ENCODE results near the gene TTLL11.

The TTLL11 gene

DNA sequence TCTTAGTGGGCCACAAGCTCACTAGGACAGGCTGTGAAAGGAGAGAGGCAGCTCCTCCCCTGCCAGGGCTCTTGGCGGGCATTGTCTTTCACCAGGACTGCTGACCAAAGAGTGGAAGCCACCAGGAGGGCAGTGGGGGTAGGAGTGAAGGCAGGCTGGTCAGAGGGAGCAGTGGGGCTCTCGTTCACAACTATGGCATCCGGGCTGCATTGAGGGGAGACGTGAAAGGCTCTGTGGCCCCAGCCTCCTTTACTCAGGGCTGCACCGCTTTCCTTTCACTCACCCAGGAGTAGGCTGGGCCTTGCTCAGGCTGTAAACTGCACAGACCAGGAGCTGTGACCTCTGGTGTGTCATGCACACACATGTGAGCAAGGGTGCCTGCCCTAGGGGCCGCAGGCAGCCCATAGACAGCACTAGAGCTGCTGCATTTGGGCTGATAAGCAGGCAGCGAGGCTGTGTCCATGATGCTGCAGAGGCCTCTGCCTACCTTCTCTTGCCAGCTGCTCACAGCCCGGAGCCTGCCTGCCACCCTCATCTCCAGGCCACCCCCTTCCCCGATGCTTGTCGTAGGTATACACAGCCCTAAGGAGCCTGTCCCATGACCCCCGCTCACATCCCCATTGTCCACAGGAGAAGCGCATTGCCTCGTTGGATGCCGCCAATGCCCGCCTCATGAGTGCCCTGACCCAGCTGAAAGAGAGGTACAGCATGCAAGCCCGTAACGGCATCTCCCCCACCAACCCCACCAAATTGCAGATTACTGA lies 311.2 kb downstream of the TTLL11 start:
- H3K27me3 ChIP-seq (replicated peaks; ENCODE audit: control insufficient read depth, insufficient read depth, low read length), result no peaks in the 10 kb centered on the region
- H3K4me1 ChIP-seq (ENCODE audit: control insufficient read depth, insufficient read depth, low read length), result no peaks in the 10 kb centered on the region
- no peak overlapping the region for H3K4me3 ChIP-seq (ENCODE audit: low read length)
- DNase-seq (ENCODE audit: low read depth), result no peak
- peaks cover 10% of the 10 kb centered on the region for H3K9me3 ChIP-seq (ENCODE audit: control insufficient read depth, low read length)
- peaks cover 29% of the 10 kb centered on the region for H3K36me3 ChIP-seq (ENCODE audit: control insufficient read depth, insufficient read depth, low read length, severe bottlenecking)
- no peak overlapping the region for H3K9ac ChIP-seq (ENCODE audit: low read length)

DNA sequence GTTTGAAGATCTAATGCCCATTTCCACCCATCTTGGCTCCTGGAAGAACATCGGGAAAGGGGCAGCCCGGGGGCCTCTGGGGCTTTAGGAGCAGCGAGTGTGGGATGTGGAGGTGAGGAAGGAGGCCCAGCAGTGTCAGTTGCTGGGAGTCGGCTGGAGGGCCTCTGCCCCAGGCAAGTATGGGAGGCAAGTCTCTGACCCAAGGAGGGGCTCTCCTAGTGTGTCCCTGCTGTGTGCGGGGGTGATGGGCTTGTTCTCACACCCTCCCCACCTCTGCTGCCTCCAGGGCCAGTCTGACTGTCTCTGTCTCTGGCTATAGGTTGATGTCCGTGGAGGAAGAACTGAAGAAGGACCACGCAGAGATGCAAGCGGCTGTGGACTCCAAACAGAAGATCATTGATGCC lies 312.0 kb downstream of the TTLL11 start:
- Histone ChIP-seq H3K4me1 (ENCODE audit: control insufficient read depth, insufficient read depth, low read length) (no peaks in the 10 kb centered on the region), H3K4me3 (ENCODE audit: low read length) (no peak overlapping the region), H3K27me3 (replicated peaks; ENCODE audit: control insufficient read depth, insufficient read depth, low read length) (no peaks in the 10 kb centered on the region), H3K36me3 (ENCODE audit: control insufficient read depth, insufficient read depth, low read length, severe bottlenecking) (peaks cover 33% of the 10 kb centered on the region), H3K9ac (ENCODE audit: low read length) (no peak overlapping the region), H3K9me3 (ENCODE audit: control insufficient read depth, low read length) (peaks cover 10% of the 10 kb centered on the region)
- no peak for DNase-seq (ENCODE audit: low read depth)

GRCh38 chr9:121780177-121781040 lies 312.7 kb downstream of the TTLL11 start:
- H3K4me3 ChIP-seq (ENCODE audit: low read length), result no peak overlapping the region
- H3K36me3 ChIP-seq (ENCODE audit: control insufficient read depth, insufficient read depth, low read length, severe bottlenecking), result peaks cover 33% of the 10 kb centered on the region
- H3K27me3 ChIP-seq (replicated peaks; ENCODE audit: control insufficient read depth, insufficient read depth, low read length), result no peaks in the 10 kb centered on the region
- peaks cover 10% of the 10 kb centered on the region for H3K9me3 ChIP-seq (ENCODE audit: control insufficient read depth, low read length)
- H3K4me1 ChIP-seq (ENCODE audit: control insufficient read depth, insufficient read depth, low read length), result no peaks in the 10 kb centered on the region
- no peak for DNase-seq (ENCODE audit: low read depth)
- H3K9ac ChIP-seq (ENCODE audit: low read length), result no peak overlapping the region

GRCh38 chr9:121779381-121780117 lies 313.6 kb downstream of the TTLL11 start:
- no peaks in the 10 kb centered on the region for H3K27me3 ChIP-seq (replicated peaks; ENCODE audit: control insufficient read depth, insufficient read depth, low read length)
- no peaks in the 10 kb centered on the region for H3K4me1 ChIP-seq (ENCODE audit: control insufficient read depth, insufficient read depth, low read length)
- peaks cover 10% of the 10 kb centered on the region for H3K9me3 ChIP-seq (ENCODE audit: control insufficient read depth, low read length)
- peaks cover 33% of the 10 kb centered on the region for H3K36me3 ChIP-seq (ENCODE audit: control insufficient read depth, insufficient read depth, low read length, severe bottlenecking)
- no peak for DNase-seq (ENCODE audit: low read depth)
- H3K9ac ChIP-seq (ENCODE audit: low read length), result no peak overlapping the region
- H3K4me3 ChIP-seq (ENCODE audit: low read length), result no peak overlapping the region

GRCh38 chr9:121778252-121779225 lies 314.6 kb downstream of the TTLL11 start:
- H3K9ac ChIP-seq (ENCODE audit: low read length), result no peak overlapping the region
- peaks cover 33% of the 10 kb centered on the region for H3K36me3 ChIP-seq (ENCODE audit: control insufficient read depth, insufficient read depth, low read length, severe bottlenecking)
- no peak overlapping the region for H3K4me3 ChIP-seq (ENCODE audit: low read length)
- H3K27me3 ChIP-seq (replicated peaks; ENCODE audit: control insufficient read depth, insufficient read depth, low read length), result no peaks in the 10 kb centered on the region
- H3K4me1 ChIP-seq (ENCODE audit: control insufficient read depth, insufficient read depth, low read length), result no peaks in the 10 kb centered on the region
- H3K9me3 ChIP-seq (ENCODE audit: control insufficient read depth, low read length), result peaks cover 10% of the 10 kb centered on the region
- no peak for DNase-seq (ENCODE audit: low read depth)

DNA sequence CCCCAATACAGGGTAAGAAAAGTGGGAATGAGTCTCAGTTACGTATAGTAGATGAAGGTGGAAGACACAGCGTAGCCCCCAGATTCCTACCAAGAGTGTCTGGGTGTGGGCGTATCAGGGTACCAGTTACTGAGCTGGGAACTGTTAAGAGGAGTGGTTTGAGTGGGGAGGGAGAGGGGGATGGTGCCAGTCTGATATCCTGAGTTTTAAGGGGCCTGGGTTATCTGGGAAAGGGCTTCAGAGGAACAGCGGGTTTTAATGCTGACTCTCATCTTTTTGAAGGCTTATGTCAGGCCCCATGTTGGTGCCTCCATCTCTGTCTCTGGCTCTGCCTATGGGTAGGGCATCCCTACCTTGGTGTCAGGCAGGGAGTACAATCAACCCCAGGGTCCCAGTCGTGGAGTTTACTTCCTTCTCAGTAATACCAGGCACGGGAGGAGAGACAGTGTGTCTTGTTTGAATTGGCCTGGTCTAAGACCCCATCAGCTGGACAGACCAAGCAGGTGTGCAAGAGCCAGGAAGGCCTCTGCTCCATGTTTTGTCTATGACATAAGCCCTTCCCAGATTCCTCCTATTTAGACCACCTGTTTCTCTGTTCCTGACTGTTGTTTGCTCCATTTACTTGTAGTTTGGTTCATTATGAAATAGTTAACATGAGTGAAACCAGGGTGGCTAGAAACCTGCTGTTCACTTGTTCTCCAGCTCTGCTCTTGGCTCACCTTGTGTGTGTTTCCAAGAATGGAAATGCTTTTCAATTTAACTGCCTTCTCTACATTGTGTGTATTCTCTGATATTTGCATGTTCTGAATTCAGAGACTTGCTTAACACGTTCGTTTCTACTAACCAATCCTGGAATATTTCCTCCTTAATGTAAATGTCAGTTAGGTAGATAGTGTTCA lies 316.1 kb downstream of the TTLL11 start:
- DNase-seq (ENCODE audit: low read depth), result no peak
- Histone ChIP-seq H3K9me3 (ENCODE audit: control insufficient read depth, low read length) (peaks cover 10% of the 10 kb centered on the region), H3K36me3 (ENCODE audit: control insufficient read depth, insufficient read depth, low read length, severe bottlenecking) (peaks cover 27% of the 10 kb centered on the region), H3K4me1 (ENCODE audit: control insufficient read depth, insufficient read depth, low read length) (no peaks in the 10 kb centered on the region), H3K4me3 (ENCODE audit: low read length) (no peak overlapping the region), H3K27me3 (replicated peaks; ENCODE audit: control insufficient read depth, insufficient read depth, low read length) (no peaks in the 10 kb centered on the region), H3K9ac (ENCODE audit: low read length) (no peak overlapping the region)

- H3K27me3 ChIP-seq (replicated peaks; ENCODE audit: control insufficient read depth, insufficient read depth, low read length), result no peaks in the 10 kb centered on the region
- H3K9me3 ChIP-seq (ENCODE audit: control insufficient read depth, low read length), result peaks cover 10% of the 10 kb centered on the region
- no peak overlapping the region for H3K9ac ChIP-seq (ENCODE audit: low read length)
These were observed 316.9 kb downstream of the TTLL11 start for GRCh38 chr9:121776001-121776738.

DNA sequence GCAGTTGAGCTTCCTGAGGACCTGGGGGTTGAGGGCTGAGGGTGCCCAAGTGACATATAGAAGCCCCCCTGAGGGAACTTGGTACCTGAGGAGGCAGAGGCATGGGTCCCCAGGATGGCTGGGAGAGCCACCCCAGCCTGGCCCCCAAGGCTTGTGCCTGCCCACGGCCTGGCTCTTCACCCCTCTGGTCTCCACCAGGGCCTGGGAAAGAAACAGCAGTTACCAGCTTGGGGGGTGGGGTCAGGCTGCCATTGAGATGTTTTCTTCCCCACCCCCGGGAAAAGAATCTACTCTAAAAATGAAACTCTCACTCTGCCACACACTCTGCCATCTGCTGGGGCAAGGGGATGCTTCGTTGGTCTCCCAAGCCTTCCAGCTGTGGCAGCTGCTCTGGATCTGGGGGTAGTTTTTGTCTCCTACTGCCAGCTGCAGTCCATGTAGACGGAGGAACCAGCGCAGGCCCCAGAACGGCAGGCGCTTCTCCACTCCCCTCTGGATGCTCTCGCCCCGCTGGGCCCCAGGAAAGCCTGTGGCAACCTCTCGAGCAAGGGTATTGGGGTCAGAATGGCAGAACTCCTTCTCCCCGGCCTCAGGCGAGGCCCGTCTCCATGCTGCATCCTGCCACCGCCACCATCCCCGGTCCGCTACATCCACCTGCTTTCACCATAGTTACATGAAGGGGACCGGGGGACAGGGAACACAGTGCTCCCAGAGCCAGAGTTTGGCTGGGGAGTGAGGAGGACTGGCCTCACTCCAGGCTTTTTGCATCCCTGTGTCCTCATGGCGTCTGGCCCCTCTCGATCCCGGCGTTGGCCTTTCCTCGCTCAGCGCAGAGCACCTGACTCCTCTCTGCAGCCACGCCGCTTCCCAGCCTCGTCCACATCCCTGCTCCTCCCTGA lies 318.1 kb downstream of the TTLL11 start:
- H3K4me3 ChIP-seq (ENCODE audit: low read length), result no peak overlapping the region
- H3K4me1 ChIP-seq (ENCODE audit: control insufficient read depth, insufficient read depth, low read length), result peaks cover 12% of the 10 kb centered on the region
- DNase-seq (ENCODE audit: low read depth), result no peak
- H3K27me3 ChIP-seq (replicated peaks; ENCODE audit: control insufficient read depth, insufficient read depth, low read length), result no peaks in the 10 kb centered on the region
- H3K36me3 ChIP-seq (ENCODE audit: control insufficient read depth, insufficient read depth, low read length, severe bottlenecking), result peaks cover 25% of the 10 kb centered on the region
- H3K9me3 ChIP-seq (ENCODE audit: control insufficient read depth, low read length), result peaks cover 10% of the 10 kb centered on the region
- H3K9ac ChIP-seq (ENCODE audit: low read length), result no peak overlapping the region

More at GRCh38 chr9:121776001-121776738, 316.9 kb downstream of the TTLL11 start:
- Histone ChIP-seq H3K36me3 (ENCODE audit: control insufficient read depth, insufficient read depth, low read length, severe bottlenecking) (peaks cover 20% of the 10 kb centered on the region), H3K4me3 (ENCODE audit: low read length) (no peak overlapping the region), H3K4me1 (ENCODE audit: control insufficient read depth, insufficient read depth, low read length) (peaks cover 3% of the 10 kb centered on the region)
- DNase-seq (ENCODE audit: low read depth), result no peak
